DMS114 treated with DMSO at 0.1 percent for 48 hours (cell line): ENCODE results near the gene RFTN1.
A peak's percentile ranks its signal among the peaks of the same experiment; 100 is the strongest.

Experiments used
- DNase-seq: peaks from one replicate; lab custom pipeline; 2025; ENCODE audit not compliant: unreplicated experiment; lab: John Stamatoyannopoulos, UW

Gene RFTN1

DNA sequence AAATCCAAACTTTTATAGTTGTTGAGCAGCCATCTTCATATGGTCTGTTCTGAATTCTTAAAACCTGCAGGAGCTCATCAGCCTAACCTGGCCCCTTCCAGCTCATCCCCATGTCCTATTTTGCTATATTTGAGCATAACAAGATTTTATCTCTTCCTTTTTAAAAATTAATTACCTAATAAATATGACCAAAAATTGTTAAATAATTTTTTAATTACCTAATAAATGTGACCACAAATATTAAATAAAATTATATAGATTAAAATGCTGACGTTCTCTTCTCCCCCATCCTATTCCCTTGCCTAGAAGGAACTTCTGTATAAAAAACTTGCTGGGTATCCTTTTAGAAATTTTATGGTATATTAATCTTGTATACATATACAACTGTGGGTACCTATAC is 204.8 kb downstream of the RFTN1 start:
- no peak for DNase-seq

DNA sequence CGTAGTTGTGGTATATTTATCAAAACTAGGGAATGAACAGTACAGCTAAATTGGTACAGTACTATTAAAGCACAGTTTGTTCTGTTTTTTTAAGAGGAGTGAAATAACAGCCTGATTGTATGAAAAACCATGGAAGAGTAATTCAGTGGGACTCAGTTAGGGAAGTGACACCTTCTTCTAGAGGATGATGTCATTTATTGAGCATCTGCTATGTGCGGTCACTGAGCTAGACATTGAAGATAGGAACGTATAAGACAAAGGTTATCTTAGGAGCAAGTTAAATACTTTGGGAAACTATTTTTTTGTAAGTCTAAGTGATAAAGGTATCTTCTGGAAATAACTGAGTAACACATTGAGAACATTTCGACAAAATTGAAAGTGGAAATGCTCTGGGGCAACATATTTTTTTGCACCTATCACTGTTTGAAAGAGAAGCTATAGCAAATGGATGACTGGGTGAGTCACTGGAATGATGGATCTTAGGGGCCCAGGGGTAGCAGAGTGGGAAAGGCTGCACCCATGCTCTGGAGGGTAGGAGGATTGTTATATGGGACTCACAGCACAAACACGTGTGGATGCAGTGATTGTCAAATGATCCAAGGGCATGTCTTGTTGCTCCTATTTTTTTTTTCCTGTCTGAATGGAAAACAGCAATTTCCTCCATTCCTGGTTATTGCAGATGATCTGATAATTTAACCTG is 205.5 kb downstream of the RFTN1 start:
- DNase-seq, result no peak

GRCh38 chr3:16305111-16305541 is 208.4 kb downstream of the RFTN1 start:
- DNase-seq, result no peak

DNA sequence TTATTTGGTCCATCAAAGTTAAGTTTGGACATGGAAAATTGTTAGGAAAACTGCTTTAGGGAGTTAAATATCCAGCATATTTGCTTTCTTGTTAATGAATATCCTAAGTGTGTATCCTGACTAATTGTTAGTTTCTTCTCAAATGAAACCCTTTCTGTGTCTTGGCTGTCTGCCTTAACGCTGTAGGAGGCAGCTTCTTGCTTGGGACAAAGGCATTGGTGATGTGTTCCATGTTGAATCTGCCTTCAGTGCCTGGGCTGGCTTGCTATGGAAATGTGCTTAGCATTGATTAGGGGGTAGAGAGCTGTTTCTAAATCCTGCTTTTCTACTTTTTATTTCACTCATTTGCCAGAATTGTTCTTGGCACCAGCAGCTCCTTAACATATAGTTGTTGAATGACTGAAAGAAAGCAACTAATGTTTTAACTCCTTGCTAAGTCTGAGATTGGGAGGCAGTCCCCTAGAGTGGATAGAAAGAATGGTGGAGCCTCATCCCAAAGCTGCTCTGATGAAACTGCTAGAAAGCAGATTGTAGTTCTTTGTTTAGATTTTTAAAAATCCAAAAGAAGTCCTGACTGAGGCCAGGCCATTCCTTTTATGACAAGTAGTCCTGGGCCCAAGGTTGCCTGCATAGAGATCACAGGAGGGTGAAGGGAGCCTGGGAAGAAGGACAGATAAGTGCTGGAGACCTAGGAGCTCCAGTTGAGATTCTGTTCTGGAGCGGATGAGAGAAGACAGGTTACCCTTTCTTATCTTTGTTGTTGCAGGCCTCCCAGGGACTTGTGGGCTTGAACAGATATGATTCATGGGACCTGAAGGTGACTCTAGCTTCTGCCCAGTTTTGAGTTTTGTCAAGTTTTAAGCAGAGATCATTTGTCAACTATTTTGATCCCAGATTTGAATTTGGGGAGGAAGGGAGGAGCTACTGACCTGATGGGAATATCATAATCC is 209.2 kb downstream of the RFTN1 start:
- no peak for DNase-seq

DNA sequence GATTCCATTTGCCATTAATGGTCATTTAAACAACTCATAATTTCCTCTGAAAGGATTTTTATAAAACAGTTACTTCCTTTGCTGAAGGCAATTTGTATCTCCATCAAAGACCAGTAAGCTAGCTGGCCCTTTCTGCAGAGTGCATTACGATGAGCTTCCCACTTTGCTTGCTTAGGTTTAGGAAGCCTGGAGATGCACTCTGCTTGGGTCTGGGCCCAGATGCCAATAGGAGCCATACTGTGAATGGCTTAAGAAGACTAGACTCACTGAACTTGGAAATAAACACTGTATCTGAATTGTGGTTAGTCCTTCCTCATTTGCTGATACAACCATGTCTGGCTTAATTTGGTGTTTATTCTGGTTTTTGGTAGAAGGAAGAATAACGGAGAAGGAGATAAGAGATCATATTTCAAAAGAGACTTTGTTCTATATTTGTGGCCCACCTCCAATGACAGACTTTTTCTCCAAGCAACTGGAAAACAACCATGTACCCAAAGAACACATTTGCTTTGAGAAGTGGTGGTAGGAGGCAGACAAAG is 210.4 kb downstream of the RFTN1 start:
- no peak for DNase-seq

- DNase-seq, result no peak
Observed at GRCh38 chr3:16302082-16302631, 211.3 kb downstream of the RFTN1 start.

DNA sequence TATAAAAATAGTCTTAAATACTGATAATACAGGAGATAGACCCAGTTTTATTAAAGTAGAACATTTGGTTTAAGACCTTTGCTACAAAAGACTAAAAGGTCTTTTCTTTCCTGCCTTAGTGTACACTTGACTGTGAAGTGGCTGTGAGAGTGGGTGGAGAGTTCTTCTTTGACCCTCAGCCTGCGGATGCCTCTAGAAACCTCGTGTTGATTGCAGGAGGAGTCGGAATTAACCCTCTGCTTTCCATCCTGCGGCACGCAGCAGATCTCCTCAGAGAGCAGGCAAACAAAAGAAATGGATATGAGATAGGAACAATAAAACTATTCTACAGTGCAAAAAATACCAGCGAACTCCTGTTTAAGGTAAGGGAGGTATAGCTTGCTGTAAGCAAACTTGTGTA is 212.0 kb downstream of the RFTN1 start:
- no peak for DNase-seq

GRCh38 chr3:16300881-16301359 is 212.6 kb downstream of the RFTN1 start:
- DNase-seq, result no peak

DNA sequence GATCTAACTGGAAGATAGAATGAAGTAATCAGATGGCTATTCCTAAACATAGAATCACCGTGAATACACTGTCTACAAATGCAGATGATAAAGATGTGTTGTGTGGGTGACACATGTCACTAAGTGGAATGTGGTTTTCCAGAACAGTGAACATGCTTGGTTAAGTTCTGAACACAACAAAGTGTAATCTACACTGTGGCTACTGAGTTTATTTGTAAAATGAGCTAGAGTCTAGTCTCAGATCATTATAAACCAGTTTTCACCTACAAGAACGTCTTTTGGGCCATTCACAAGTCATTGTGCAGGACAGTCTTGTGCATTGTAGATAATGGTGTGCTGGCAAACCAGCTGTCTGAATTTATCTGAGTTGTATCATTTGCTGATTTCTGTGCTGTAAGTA is 213.2 kb downstream of the RFTN1 start:
- no peak for DNase-seq

GRCh38 chr3:16299746-16300145 is 213.8 kb downstream of the RFTN1 start:
- no peak for DNase-seq

GRCh38 chr3:16298891-16299290 is 214.6 kb downstream of the RFTN1 start:
- no peak for DNase-seq

DNA sequence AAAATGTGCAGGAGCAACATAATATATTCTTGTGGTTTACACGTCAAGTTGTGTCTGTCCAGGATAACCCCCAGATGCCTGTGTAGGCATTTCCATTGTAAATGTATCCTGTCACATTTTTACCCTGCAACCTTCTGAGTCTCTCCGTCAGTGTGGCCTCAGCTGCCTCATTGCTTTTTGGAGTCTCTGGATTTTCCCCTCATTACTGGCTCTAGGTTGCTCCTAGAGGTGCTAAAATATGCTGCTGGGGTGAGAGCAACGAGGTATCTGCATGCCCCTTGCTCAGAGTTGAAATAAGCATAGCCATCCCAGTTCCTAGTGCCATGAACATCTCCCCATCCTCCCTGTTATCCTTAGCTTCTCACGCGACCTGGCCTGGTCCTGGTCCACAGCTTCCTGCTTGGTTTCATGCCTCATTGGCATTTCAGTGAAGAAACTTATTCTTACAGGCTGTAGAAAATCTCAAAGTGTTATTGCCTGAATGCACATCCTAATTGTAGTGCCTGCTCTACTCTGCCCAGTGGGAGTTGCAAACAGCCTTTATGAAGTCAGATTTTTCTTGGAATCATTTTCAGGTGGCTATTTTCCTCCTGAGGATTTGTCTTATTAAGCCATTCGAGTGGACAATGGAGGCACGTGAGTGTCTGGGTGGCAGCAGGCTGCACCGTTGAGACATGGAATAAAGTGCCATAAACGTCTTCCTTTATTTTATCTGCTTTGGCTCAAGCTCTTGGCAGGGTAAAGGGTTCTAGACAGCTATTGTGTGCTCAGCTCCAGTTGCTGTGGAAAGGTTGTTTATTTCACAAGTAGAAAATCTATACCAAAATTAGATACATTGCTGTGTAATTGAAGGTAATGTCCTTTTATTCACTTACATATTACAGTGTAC is 215.3 kb downstream of the RFTN1 start:
- no peak for DNase-seq

DNA sequence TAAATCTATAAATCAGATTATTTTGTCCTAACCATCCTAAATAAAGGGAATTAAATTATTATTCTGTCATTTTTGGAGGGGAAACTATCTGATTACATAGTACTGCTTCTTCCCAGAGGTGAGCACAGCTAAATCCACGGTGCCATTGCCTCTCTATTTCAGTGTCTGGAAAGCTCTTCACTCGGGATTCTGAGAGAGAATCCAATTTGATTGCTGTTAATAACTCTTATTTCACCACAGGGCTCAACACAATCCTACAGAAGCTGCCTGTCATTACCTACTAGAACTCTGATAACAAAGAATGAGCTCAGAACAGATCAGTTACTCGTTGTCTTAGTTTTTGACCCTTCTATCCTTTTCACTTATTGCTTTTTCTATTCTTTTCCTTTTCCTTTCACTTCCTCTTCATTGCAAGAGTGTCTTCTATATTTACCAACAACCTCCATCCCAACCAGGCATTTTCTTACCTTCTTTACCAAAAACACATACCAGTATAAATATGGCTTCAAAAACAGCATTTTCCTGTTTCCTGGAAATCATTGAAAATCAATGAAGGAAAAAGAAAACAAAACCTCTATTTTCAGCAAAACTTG is 218.1 kb downstream of the RFTN1 start:
- DNase-seq, result no peak

DNA sequence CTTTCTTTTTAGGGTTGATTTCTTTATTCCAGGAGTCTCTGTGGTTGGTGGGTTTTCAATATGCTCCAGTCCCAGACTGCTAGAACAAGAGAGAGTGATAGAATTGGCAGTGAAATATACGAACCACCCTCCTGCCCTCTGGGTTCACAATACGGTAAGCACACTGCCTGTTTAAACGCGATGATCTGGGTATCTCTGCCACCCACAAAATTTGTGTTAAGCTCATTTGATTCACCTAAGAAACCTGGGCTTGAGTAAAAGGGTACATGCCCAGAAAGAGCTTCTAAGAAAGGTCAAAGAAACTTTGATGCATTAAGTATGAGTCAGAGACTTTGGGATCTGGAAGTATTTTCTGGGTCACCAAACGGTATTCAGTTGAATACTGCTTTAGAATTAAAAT is 218.7 kb downstream of the RFTN1 start:
- DNase-seq, result no peak

GRCh38 chr3:16290827-16291196 is 222.7 kb downstream of the RFTN1 start:
- no peak for DNase-seq

DNA sequence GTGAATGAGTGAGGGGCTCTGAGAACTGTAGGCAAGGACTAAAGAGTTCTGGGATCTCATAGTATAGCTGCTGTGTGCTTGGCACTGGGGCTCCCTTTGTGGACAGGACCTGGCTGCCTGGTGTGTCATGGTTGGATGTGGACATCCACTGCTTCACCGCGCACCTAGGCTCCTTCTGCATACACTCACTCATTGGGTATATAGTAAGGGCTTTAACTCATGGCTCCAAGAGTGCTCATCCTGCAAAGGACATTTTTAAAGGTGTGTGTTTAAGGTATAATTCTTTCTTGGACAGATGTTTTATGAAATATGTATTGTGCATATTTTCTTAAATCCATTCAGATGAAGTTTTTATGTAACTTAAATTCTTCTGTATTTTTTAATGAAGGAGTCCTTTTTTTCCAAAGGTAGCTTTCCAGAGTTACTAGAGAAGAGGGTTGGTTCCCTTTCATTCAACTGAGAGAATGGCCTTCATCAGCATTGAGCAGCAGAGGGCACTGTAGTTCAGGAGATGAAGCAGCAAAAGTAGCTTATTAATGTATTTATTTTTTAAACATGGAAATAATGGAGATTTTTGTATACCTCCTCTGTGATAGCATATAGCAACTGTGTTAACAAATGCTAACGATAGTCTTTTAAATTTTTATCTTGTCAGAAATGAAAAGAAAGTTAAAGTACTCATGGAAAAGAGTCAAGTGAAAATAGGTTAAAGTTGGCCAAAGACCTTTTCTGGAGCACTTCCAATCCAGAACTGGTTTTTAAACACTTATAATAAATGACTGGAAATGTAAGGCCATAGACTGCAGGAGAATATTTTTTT is 223.3 kb downstream of the RFTN1 start:
- DNase-seq, result peak; percentile 52

- DNase-seq, result no peak
Observed at GRCh38 chr3:16289144-16289889, 224.2 kb downstream of the RFTN1 start.

GRCh38 chr3:16288664-16289063 is 224.8 kb downstream of the RFTN1 start:
- no peak for DNase-seq
